Loucy (cell line): ENCODE data around the gene RAB11FIP3.

ENCODE experiments used
- EZH2phosphoT487 ChIP-seq: fragments of 200-600 bp; IDR thresholded peaks from 2 replicates; pipeline ENCODE4 v1.6.1; 2018; ENCODE audit warnings: antibody characterized with exemption, mild to moderate bottlenecking, moderate library complexity, borderline replicate concordance
- TF ChIP-seq, protein P1 (sequence below): fragments of 200-600 bp; sonication (generic); conservative IDR thresholded peaks from 2 replicates; pipeline ENCODE4 v1.5.1; 2014; ENCODE audit warnings: mild to moderate bottlenecking, antibody characterized with exemption, low read length

DNA sequence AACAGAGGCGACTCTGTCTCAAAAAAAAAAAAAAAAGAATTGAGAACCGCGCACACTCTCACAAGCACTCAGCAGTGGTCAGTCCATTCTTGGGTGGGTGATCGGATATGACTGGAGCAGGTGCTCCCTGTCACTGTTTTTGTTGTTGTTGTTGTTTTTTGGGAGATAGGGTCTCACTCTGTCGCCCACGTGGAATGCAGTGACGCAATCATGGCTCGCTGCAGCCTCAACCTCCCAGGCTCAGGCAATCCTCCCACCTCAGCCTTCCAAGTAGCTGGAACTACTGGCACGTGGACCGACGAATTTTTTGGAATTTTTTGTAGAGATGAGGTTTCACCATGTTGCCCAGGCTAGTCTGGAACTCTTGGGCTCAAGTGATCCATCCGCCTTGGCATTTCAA lies 30.0 kb downstream of the RAB11FIP3 start:
- TF ChIP-seq, protein P1, sequence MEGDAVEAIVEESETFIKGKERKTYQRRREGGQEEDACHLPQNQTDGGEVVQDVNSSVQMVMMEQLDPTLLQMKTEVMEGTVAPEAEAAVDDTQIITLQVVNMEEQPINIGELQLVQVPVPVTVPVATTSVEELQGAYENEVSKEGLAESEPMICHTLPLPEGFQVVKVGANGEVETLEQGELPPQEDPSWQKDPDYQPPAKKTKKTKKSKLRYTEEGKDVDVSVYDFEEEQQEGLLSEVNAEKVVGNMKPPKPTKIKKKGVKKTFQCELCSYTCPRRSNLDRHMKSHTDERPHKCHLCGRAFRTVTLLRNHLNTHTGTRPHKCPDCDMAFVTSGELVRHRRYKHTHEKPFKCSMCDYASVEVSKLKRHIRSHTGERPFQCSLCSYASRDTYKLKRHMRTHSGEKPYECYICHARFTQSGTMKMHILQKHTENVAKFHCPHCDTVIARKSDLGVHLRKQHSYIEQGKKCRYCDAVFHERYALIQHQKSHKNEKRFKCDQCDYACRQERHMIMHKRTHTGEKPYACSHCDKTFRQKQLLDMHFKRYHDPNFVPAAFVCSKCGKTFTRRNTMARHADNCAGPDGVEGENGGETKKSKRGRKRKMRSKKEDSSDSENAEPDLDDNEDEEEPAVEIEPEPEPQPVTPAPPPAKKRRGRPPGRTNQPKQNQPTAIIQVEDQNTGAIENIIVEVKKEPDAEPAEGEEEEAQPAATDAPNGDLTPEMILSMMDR = no peak
- TF ChIP-seq EZH2phosphoT487 = no peak
